Gastroesophageal sphincter (tissue), 4 donors: ENCODE data around the gene RAB19. TPM values are rescaled to one million over a fixed set of nuclear protein-coding genes. Genes with fewer than 3 reads are reported as not detected.
A peak's percentile ranks its signal among the peaks of the same experiment; 100 is the strongest.

Source experiments
- ATAC-seq: fragments of 150-250 bp; one replicate; pipeline ENCODE4 v1.9.1; 2016; ENCODE audit warnings: mild to moderate bottlenecking, moderate library complexity
- H3K27ac ChIP-seq, 4 donors: fragments of 200-600 bp; sonication (generic) in 3 of 4; 1 replicate in 3 of 4; 2 replicates in 1 of 4; pipeline ENCODE4 v1.5.1; 2016 to 2019
- H3K27me3 ChIP-seq: fragments of 200-600 bp; sonication (generic); one replicate; pipeline ENCODE4 v1.5.1; 2019
- H3K36me3 ChIP-seq, 2 donors: fragments of 200-600 bp; sonication (generic); one replicate each; pipeline ENCODE4 v1.5.1; 2019; ENCODE audit warnings: control low read depth in 1 of 2
- H3K4me1 ChIP-seq, 3 donors: fragments of 200-600 bp; sonication (generic); 1 replicate in 2 of 3; 2 replicates in 1 of 3; pipeline ENCODE4 v1.5.1; 2016 to 2019; ENCODE audit warnings: control low read depth in 2 of 3
- H3K4me3 ChIP-seq, 2 donors: fragments of 200-600 bp; sonication (generic); one replicate each; pipeline ENCODE4 v1.5.1; 2019; ENCODE audit warnings: mild to moderate bottlenecking in 1 of 2, moderate library complexity in 1 of 2
- H3K9me3 ChIP-seq, 3 donors: fragments of 200-600 bp; sonication (generic); one replicate each; pipeline ENCODE4 v1.5.1; 2017 to 2019; ENCODE audit warnings: control low read depth in 2 of 3
- CTCF ChIP-seq, 4 experiments: fragments of 200-600 bp in 2 of 4; fragments of 450-650 bp in 2 of 4; sonication (generic) in 1 of 4; IDR thresholded peaks; one replicate each; pipeline ENCODE4 v1.5.1; 2017 to 2019; ENCODE audit warnings: antibody characterized with exemption in 4 of 4, mild to moderate bottlenecking in 2 of 4, moderate library complexity in 2 of 4
- EP300 ChIP-seq: sonication (generic); formaldehyde crosslinking; IDR thresholded peaks from one replicate; pipeline ENCODE4 v1.6.1; 2017; ENCODE audit warnings: antibody characterized with exemption, mild to moderate bottlenecking
- POLR2A ChIP-seq, 2 donors: fragments of 450-650 bp; IDR thresholded peaks; one replicate each; pipeline ENCODE4 v1.6.1; 2017; ENCODE audit warnings: antibody characterized with exemption in 2 of 2, mild to moderate bottlenecking in 2 of 2, moderate library complexity in 1 of 2
- POLR2AphosphoS5 ChIP-seq: sonication (generic); formaldehyde crosslinking; IDR thresholded peaks from one replicate; pipeline ENCODE4 v1.6.1; 2017; ENCODE audit warnings: antibody characterized with exemption
- WGBS, 2 donors: methylation state at CpG; one replicate each; pipeline ENCODE4 v1.1.5; 2018; ENCODE audit warnings: low coverage in 1 of 2; 5-methylcytosine and 5-hydroxymethylcytosine counted together
- total RNA-seq, 4 donors: library from RNA; depleted of rRNA; stranded (reverse); fragments of >200 nt; gene quantifications; one replicate each; pipeline ENCODE4 v1.1.0, GENCODE V29; 2016

Gene RAB19, protein sequence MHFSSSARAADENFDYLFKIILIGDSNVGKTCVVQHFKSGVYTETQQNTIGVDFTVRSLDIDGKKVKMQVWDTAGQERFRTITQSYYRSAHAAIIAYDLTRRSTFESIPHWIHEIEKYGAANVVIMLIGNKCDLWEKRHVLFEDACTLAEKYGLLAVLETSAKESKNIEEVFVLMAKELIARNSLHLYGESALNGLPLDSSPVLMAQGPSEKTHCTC
- not detected for total RNA-seq

- ATAC-seq: no peak
These were observed at the start of gene RAB19 for GRCh38 chr7:140403878-140404564. RAB19 (plus strand) TSS chr7:140404058; CDS start chr7:140407647, 3,589 bp downstream.

GRCh38 chr7:140358024-140358411 lies 45.8 kb upstream of the RAB19 start:
- peaks cover 0 to 74% of the 10 kb centered on the region in 2 donors for H3K36me3 ChIP-seq
- no peaks in the 10 kb centered on the region for H3K4me1 ChIP-seq
- H3K4me3 ChIP-seq: no peak overlapping the region
- H3K27me3 ChIP-seq: no peaks in the 10 kb centered on the region
- WGBS, 2 donors: 91 to 94% methylated on average over 2 to 3 of the region's 3 CpGs
- H3K27ac ChIP-seq: no peak overlapping the region
- TF ChIP-seq POLR2AphosphoS5: no peak
- TF ChIP-seq POLR2A (IDR thresholded peaks at IDR 0.05): no peak
- TF ChIP-seq CTCF (IDR thresholded peaks at IDR 0.05): no peak
- TF ChIP-seq EP300: no peak
- no peak for ATAC-seq
- H3K9me3 ChIP-seq: no peaks in the 10 kb centered on the region

More at GRCh38 chr7:140403878-140404564, at the start of gene RAB19:
- Histone ChIP-seq H3K4me3 (peak within 1 kb of the TSS in 1 of 2 donors; percentile 33), H3K36me3 (no peaks in the 10 kb centered on the region), H3K4me1 (peaks cover 0 to 8% (median 0%) of the 10 kb centered on the region in 3 donors), H3K27ac (no peak within 1 kb of the TSS), H3K9me3 (no peaks in the 10 kb centered on the region), H3K27me3 (peaks cover 38% of the 10 kb centered on the region)
- WGBS, 2 donors: 8 to 18% methylated on average over 10 to 12 of the region's 22 CpGs
- TF ChIP-seq EP300 (no peak), POLR2A (IDR thresholded peaks at IDR 0.05) (no peak), CTCF (IDR thresholded peaks at IDR 0.05) (no peak), POLR2AphosphoS5 (no peak)

GRCh38 chr7:140358412-140359051 lies 45.3 kb upstream of the RAB19 start:
- WGBS, 2 donors: 74 to 75% methylated on average over 8 to 10 of the region's 10 CpGs
- no peak overlapping the region for H3K27ac ChIP-seq
- no peak overlapping the region for H3K4me3 ChIP-seq
- no peak for ATAC-seq
- no peaks in the 10 kb centered on the region for H3K4me1 ChIP-seq
- H3K27me3 ChIP-seq: no peaks in the 10 kb centered on the region
- no peaks in the 10 kb centered on the region for H3K9me3 ChIP-seq
- TF ChIP-seq POLR2A (IDR thresholded peaks at IDR 0.05) (no peak), EP300 (no peak), CTCF (IDR thresholded peaks at IDR 0.05) (no peak), POLR2AphosphoS5 (no peak)
- H3K36me3 ChIP-seq: peaks cover 0 to 69% of the 10 kb centered on the region in 2 donors

DNA sequence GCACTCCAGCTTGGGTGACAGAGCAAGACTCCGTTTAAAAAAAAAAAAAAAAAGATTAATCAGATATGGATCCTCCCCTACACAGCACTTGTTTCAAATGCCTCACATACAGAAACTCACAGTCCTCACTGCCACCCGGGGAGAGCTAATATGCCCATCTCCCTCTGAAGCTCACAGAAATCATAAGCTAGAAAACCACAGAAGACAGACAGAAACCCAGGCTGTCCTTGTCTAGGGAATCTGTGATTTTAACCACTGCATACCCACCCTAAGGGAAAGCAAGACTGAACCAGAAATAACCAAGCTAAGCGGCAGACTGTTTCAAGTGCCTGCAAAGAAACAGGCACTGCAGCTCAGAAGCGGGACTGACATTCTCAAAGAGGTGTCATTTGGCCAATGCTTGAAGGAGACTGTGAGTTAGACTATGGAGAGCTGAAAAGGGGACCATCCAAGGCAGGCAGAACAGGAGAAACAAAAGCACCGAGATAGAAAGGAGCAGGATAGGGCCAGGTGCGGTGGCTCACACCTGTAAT lies 43.1 kb upstream of the RAB19 start:
- Histone ChIP-seq H3K4me3 (no peak overlapping the region), H3K4me1 (no peaks in the 10 kb centered on the region), H3K27ac (no peak overlapping the region), H3K9me3 (no peaks in the 10 kb centered on the region), H3K36me3 (peaks cover 0 to 55% of the 10 kb centered on the region in 2 donors), H3K27me3 (no peaks in the 10 kb centered on the region)
- 88 to 93% methylated on average over 2 to 5 of the region's 6 CpGs for WGBS, 2 donors
- ATAC-seq: no peak
- TF ChIP-seq POLR2A (IDR thresholded peaks at IDR 0.05): no peak
- TF ChIP-seq CTCF (IDR thresholded peaks at IDR 0.05): no peak
- TF ChIP-seq POLR2AphosphoS5: no peak
- TF ChIP-seq EP300: no peak
